HT1080 (cell line): ENCODE data around the gene ZPBP. TPM values are rescaled to one million over a fixed set of nuclear protein-coding genes. Genes with fewer than 3 reads are reported as not detected.
"Not testable (repeated sequence)": the region's sequence is repeated elsewhere in the genome, so short reads cannot be mapped to it uniquely, and the experiment has no call there.

ENCODE experiments used
- DNase-seq: peaks from one replicate; pipeline ENCODE4 v3.0.0-alpha.2; 2015; ENCODE audit warnings: low read depth
- total RNA-seq: library from RNA; depleted of rRNA; stranded (reverse); fragments of >200 nt; shearing (Covaris generic); gene quantifications from 2 replicates; pipeline ENCODE4 v1.2.3, GENCODE V29; 2014; rRNA removed

The ZPBP gene
- total RNA-seq, 1 experiment from 2014 or later, result not detected

GRCh38 chr7:50047716-50048115 is 45.3 kb downstream of the ZPBP start:
- no peak for DNase-seq

GRCh38 chr7:50041165-50041564 is 51.9 kb downstream of the ZPBP start:
- not testable (repeated sequence) for DNase-seq

- no peak for DNase-seq
These were observed 56.0 kb downstream of the ZPBP start for GRCh38 chr7:50037086-50037485.

- no peak for DNase-seq
These were observed 70.1 kb downstream of the ZPBP start for GRCh38 chr7:50022991-50023390.

- no peak for DNase-seq
These were observed 70.6 kb downstream of the ZPBP start for GRCh38 chr7:50022451-50022850.

GRCh38 chr7:49995681-49996080 is 97.4 kb downstream of the ZPBP start:
- no peak for DNase-seq

GRCh38 chr7:49986191-49986590 is 106.9 kb downstream of the ZPBP start:
- no peak for DNase-seq

GRCh38 chr7:49980465-49980864 is 112.6 kb downstream of the ZPBP start:
- DNase-seq, result no peak

- DNase-seq, result no peak
These were observed 116.8 kb downstream of the ZPBP start for GRCh38 chr7:49976238-49976637.

- no peak for DNase-seq
These were observed 119.0 kb downstream of the ZPBP start for GRCh38 chr7:49974035-49974434.

- DNase-seq, result no peak
These were observed 155.4 kb downstream of the ZPBP start for GRCh38 chr7:49937608-49938007.

- DNase-seq, result no peak
These were observed 161.4 kb downstream of the ZPBP start for GRCh38 chr7:49931627-49932026.

GRCh38 chr7:49928787-49929186 is 164.3 kb downstream of the ZPBP start:
- no peak for DNase-seq

GRCh38 chr7:49927631-49928030 is 165.4 kb downstream of the ZPBP start:
- DNase-seq, result no peak

- no peak for DNase-seq
These were observed 166.3 kb downstream of the ZPBP start for GRCh38 chr7:49926720-49927119.

GRCh38 chr7:49911909-49912308 is 181.1 kb downstream of the ZPBP start:
- DNase-seq, result no peak

- no peak for DNase-seq
These were observed 198.5 kb downstream of the ZPBP start for GRCh38 chr7:49894543-49894942.

- DNase-seq, result no peak
These were observed 199.9 kb downstream of the ZPBP start for GRCh38 chr7:49893131-49893530.

- no peak for DNase-seq
These were observed 200.6 kb downstream of the ZPBP start for GRCh38 chr7:49892481-49892880.

Other genes starting within 250 kb of the ZPBP start
- gene IKZF1, start 211.5 kb upstream of the ZPBP start, total RNA-seq, result not detected in 2 replicates